Fibroblast of villous mesenchyme (primary cell): Measurements from ENCODE around the gene STRBP. TPM values are rescaled to one million over a fixed set of nuclear protein-coding genes. Genes with fewer than 3 reads are reported as not detected.
A peak's percentile ranks its signal among the peaks of the same experiment; 100 is the strongest.

Experiments
- DNase-seq: peaks from one replicate; pipeline ENCODE4 v3.0.0-alpha.2; 2010; ENCODE audit warnings: low read depth
- H3K4me3 ChIP-seq: 2 replicates; pipeline ENCODE4 v1.5.1; 2011; ENCODE audit warnings: low read depth, mild to moderate bottlenecking, low read length
- total RNA-seq: library from RNA; depleted of rRNA; stranded (reverse); fragments of >200 nt; gene quantifications from 2 replicates; pipeline ENCODE4 v1.2.3, GENCODE V29; 2012
- TF ChIP-seq, protein P1 (sequence below): IDR thresholded peaks from 2 replicates; pipeline ENCODE4 v1.5.1; 2012; ENCODE audit warnings: low read depth, mild to moderate bottlenecking, low read length; ENCODE audit not compliant: insufficient read depth

The STRBP gene
- total RNA-seq, 1 donor = 4.3 TPM

DNA sequence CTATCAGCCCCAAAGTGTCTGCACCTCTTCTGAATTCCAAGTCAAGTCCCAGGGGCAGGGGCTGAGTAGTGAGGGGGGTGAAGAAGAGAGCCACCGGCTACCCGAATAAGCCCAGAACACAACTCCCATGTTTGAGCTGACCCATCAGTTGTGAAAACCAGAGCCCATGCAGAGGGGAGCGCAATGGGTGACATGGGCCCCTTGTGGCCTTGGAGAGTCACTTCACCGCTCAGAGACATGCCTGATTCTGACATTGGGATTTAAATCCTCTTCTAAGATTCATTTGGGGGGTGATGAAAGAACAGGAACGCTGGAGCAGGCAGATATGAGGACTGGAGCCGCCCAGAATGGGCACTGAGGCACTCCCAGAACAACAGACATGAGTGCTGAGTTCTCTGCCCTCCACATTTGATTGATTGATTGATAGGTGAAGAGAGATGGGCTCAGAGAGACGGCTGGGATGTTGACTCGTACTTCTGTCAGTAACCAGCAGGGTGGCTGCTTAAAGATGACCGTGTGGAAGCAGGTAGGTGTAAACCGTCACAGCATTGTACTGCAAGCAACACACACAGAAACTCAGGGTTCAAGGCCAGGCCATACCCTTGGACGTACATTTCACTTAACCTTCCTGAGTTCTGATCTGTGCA, 160.6 kb downstream of the STRBP start:
- no peak for DNase-seq
- H3K4me3 ChIP-seq = no peak overlapping the region
- TF ChIP-seq, protein P1, sequence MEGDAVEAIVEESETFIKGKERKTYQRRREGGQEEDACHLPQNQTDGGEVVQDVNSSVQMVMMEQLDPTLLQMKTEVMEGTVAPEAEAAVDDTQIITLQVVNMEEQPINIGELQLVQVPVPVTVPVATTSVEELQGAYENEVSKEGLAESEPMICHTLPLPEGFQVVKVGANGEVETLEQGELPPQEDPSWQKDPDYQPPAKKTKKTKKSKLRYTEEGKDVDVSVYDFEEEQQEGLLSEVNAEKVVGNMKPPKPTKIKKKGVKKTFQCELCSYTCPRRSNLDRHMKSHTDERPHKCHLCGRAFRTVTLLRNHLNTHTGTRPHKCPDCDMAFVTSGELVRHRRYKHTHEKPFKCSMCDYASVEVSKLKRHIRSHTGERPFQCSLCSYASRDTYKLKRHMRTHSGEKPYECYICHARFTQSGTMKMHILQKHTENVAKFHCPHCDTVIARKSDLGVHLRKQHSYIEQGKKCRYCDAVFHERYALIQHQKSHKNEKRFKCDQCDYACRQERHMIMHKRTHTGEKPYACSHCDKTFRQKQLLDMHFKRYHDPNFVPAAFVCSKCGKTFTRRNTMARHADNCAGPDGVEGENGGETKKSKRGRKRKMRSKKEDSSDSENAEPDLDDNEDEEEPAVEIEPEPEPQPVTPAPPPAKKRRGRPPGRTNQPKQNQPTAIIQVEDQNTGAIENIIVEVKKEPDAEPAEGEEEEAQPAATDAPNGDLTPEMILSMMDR = no peak

DNA sequence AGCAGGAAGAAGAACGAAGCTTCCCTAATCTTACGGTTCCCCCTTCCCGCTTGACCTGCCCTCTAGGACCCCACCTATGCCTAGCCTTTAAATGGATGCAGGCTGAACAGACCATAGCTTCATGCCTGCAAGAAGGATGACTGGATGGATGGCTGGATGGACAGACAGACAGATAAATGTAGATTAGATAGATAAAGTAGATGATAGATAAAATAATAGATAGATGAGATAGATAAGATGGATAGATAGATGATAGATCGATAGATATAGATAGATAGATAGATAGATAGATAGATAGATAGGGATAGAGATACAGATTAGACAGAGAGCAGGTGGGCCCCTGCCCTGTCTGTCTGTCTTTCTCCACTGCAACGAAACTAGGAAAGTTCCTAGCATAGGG, 162.9 kb downstream of the STRBP start:
- TF ChIP-seq, protein P1 = no peak
- DNase-seq = no peak

DNA sequence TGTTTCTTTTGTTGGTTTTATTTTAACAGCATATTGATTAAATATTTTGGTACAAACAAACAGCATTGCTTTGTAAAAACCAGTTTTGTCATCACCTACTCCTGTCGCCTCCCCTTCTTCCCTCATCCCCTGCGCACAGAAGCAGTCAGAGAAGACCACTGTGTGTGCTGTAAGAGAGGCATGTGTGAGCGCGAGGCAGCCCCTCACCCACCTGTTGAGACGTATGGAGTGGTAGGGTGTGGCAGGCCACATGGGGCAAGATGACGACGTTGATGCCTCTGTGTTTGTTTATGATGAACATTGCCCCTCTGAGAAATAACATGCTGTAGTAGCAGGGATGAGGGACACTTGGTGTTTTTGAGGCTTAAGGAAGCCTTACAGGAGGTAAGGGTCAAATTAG, 163.6 kb downstream of the STRBP start:
- DNase-seq = no peak
- H3K4me3 ChIP-seq = no peak overlapping the region
- TF ChIP-seq, protein P1 = no peak

More for the DNA sequence above, 162.9 kb downstream of the STRBP start:
- no peak overlapping the region for H3K4me3 ChIP-seq

DNA sequence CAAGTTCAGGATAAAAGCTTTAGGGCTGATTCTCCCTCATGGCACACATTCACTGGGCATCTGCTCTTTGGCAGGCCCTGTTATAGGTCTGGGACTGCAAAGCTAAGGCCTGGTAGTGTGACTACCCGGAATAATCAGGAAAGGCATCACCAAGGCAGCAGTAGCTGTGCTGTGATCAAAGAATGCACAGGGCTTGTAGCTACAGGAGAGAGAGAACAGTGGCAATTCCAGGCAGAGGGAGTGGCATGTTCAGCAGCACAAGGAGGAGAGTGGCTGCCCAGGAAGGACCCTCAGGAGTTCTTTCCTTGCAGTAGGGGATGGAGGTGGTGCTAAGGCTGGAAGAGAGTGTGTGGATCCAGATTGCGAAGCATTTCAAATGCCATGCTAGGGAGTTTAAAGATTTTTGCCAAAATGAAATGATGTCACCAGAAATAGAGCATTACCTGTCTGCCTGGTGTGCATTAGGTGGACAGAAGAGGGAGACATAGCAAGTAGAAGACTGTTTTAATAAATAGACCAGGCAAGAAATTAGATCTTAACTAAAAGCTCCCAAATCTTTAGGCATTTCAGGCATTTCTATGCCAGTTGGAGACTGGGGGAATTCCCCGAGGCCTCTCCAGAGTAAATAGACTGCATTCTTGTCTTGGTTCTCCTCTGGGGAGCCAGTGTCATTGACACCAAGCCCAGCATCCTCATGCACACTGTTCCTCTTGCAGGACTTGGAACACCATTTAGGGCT, 165.8 kb downstream of the STRBP start:
- DNase-seq = no peak
- H3K4me3 ChIP-seq = no peak overlapping the region
- TF ChIP-seq, protein P1 = peak; percentile 29

DNA sequence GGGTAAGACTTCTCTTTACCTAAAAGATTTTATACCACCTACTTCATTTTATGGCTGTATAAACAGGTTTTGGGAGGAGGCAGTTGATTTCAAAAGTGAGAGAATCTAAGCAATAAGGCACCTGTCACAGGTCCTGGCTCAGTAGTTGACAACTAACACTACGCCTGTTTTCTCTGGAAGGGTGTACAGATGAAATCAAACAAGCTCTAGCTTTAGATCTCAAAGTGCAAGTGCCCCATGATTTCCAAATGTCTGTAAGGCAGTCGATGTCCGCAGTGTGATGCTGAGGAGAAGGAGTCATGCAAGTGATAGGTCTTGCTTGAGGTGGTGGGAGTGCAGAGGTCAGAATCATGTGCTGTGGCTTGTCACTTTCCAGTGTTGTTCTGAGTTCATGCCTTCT, 168.8 kb downstream of the STRBP start:
- TF ChIP-seq, protein P1 = no peak
- H3K4me3 ChIP-seq = no peak overlapping the region
- DNase-seq = no peak

DNA sequence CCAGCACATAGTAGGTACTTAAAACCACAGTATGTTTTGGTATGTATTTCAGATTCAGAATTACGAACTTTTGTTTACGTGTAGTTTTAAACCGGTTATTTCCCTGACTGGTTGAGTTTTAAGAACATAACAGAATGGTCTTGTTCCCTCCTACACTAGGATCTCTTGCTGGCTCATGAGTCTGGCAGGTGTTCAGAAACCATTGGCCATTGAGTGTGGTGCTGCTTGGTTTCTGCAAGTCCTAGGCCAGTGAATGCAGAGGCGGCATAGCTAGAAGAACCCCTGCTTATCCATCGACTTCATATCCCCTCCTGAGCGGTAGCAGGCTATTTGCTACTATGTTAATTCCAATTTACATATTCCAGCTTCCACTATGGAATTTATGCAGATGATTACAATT, 169.3 kb downstream of the STRBP start:
- TF ChIP-seq, protein P1 = no peak
- no peak overlapping the region for H3K4me3 ChIP-seq
- no peak for DNase-seq
